H9 (cell line): Measurements from ENCODE around the gene SECTM1. TPM values are rescaled to one million over a fixed set of nuclear protein-coding genes. Genes with fewer than 3 reads are reported as not detected.

Source experiments
- DNase-seq: peaks from one replicate; pipeline ENCODE4 v3.0.0-alpha.2; 2017
- H2AFZ ChIP-seq: one replicate; pipeline ENCODE4 v1.6.1; 2013; ENCODE audit warnings: mild to moderate bottlenecking, low read length, control low read depth, moderate library complexity
- H2AK5ac ChIP-seq: 2 replicates; pipeline ENCODE4 v1.6.1; 2013; ENCODE audit warnings: low read length, control low read depth, mixed read lengths; ENCODE audit not compliant: insufficient read length
- H2BK120ac ChIP-seq: one replicate; pipeline ENCODE4 v1.6.1; 2013; ENCODE audit warnings: low read depth, mild to moderate bottlenecking, low read length, control low read depth, inconsistent platforms; ENCODE audit not compliant: poor library complexity, severe bottlenecking
- H2BK12ac ChIP-seq: 2 replicates; pipeline ENCODE4 v1.6.1; 2013; ENCODE audit warnings: low read length, control low read depth, mixed read lengths, low read depth; ENCODE audit not compliant: insufficient read length
- H2BK15ac ChIP-seq: 2 replicates; pipeline ENCODE4 v1.6.1; 2013; ENCODE audit warnings: low read depth, low read length, control low read depth
- H2BK20ac ChIP-seq: one replicate; pipeline ENCODE4 v1.6.1; 2013; ENCODE audit warnings: low read depth, mild to moderate bottlenecking, low read length, control low read depth, inconsistent platforms; ENCODE audit not compliant: poor library complexity, severe bottlenecking
- H2BK5ac ChIP-seq: 2 replicates; pipeline ENCODE4 v1.6.1; 2013; ENCODE audit warnings: low read length, control low read depth, mixed read lengths; ENCODE audit not compliant: insufficient read length
- H3K14ac ChIP-seq: 2 replicates; pipeline ENCODE4 v1.6.1; 2013; ENCODE audit warnings: low read length, control low read depth; ENCODE audit not compliant: insufficient read depth
- H3K18ac ChIP-seq: 2 replicates; pipeline ENCODE4 v1.6.1; 2013; ENCODE audit warnings: low read depth, mild to moderate bottlenecking, mixed read lengths, low read length, control low read depth; ENCODE audit not compliant: insufficient read length
- H3K23ac ChIP-seq: 2 replicates; pipeline ENCODE4 v1.6.1; 2013; ENCODE audit warnings: low read length, control low read depth, mixed read lengths, low read depth; ENCODE audit not compliant: insufficient read length
- H3K23me2 ChIP-seq: 2 replicates; pipeline ENCODE4 v1.6.1; 2013; ENCODE audit warnings: low read depth, mild to moderate bottlenecking, mixed read lengths, low read length, control low read depth; ENCODE audit not compliant: insufficient read length, poor library complexity, severe bottlenecking
- H3K27ac ChIP-seq: 2 replicates; pipeline ENCODE4 v1.5.1; 2013; ENCODE audit warnings: low read length, control low read depth, mixed read lengths, low read depth; ENCODE audit not compliant: insufficient read length
- H3K27me3 ChIP-seq: 2 replicates; pipeline ENCODE4 v1.6.1; 2013; ENCODE audit warnings: low read length, control low read depth, inconsistent platforms; ENCODE audit not compliant: insufficient read depth
- H3K4ac ChIP-seq: 2 replicates; pipeline ENCODE4 v1.6.1; 2013; ENCODE audit warnings: low read depth, mild to moderate bottlenecking, control low read depth, inconsistent platforms, low read length, moderate library complexity
- H3K4me1 ChIP-seq: 2 replicates; pipeline ENCODE4 v1.6.1; 2013; ENCODE audit warnings: low read length, control low read depth, inconsistent platforms; ENCODE audit not compliant: insufficient read depth
- H3K4me2 ChIP-seq: 2 replicates; pipeline ENCODE4 v1.6.1; 2013; ENCODE audit warnings: low read length, control low read depth, mixed read lengths; ENCODE audit not compliant: insufficient read length, insufficient read depth
- H3K56ac ChIP-seq: 2 replicates; pipeline ENCODE4 v1.6.1; 2013; ENCODE audit warnings: low read depth, mild to moderate bottlenecking, mixed read lengths, low read length, control low read depth; ENCODE audit not compliant: insufficient read length
- H3K79me1 ChIP-seq: 2 replicates; pipeline ENCODE4 v1.6.1; 2013; ENCODE audit warnings: low read depth, mild to moderate bottlenecking, moderate library complexity, low read length, control low read depth, inconsistent platforms; ENCODE audit not compliant: insufficient read depth, poor library complexity, severe bottlenecking
- H3K79me2 ChIP-seq: 2 replicates; pipeline ENCODE4 v1.6.1; 2013; ENCODE audit warnings: low read length, control low read depth, inconsistent platforms; ENCODE audit not compliant: insufficient read depth
- H3K9ac ChIP-seq: 2 replicates; pipeline ENCODE4 v1.6.1; 2013; ENCODE audit warnings: low read length, control low read depth, mixed read lengths; ENCODE audit not compliant: insufficient read length; ENCODE audit errors: extremely low read depth
- H3K9me3 ChIP-seq: one replicate; pipeline ENCODE4 v1.6.1; 2013; ENCODE audit warnings: low read depth, low read length, inconsistent platforms; ENCODE audit not compliant: control insufficient read depth
- H3T11ph ChIP-seq: one replicate; pipeline ENCODE4 v1.6.1; 2013; ENCODE audit warnings: mild to moderate bottlenecking, low read length, control low read depth, inconsistent platforms
- H4K20me1 ChIP-seq: one replicate; pipeline ENCODE4 v1.6.1; 2013; ENCODE audit not compliant: control insufficient read depth, insufficient read length, insufficient read depth
- H4K5ac ChIP-seq: 2 replicates; pipeline ENCODE4 v1.6.1; 2013; ENCODE audit warnings: low read depth, mild to moderate bottlenecking, mixed read lengths, low read length, control low read depth; ENCODE audit not compliant: insufficient read length
- H4K8ac ChIP-seq: replicated peaks from 2 replicates; pipeline ENCODE4 v1.6.1; 2013; ENCODE audit warnings: low read length, control low read depth, mixed read lengths, low read depth; ENCODE audit not compliant: insufficient read length
- H4K91ac ChIP-seq: 2 replicates; pipeline ENCODE4 v1.6.1; 2013; ENCODE audit warnings: low read depth, mild to moderate bottlenecking, moderate library complexity, mixed read lengths, low read length, control low read depth; ENCODE audit not compliant: insufficient read length
- H3K27ac Mint-ChIP-seq, 3 experiments: 2 replicates in 2 of 3; 3 replicates in 1 of 3; pipeline ENCODE4 v1.8.0; 2020 to 2021; ENCODE audit warnings: mixed read lengths in 3 of 3, mild to moderate bottlenecking in 1 of 3, moderate library complexity in 1 of 3
- H3K27me3 Mint-ChIP-seq: 2 replicates; pipeline ENCODE4 v1.8.0; 2021; ENCODE audit warnings: low read depth, mild to moderate bottlenecking, moderate library complexity, mixed read lengths
- H3K36me3 Mint-ChIP-seq, 3 experiments: 2 replicates in 2 of 3; 3 replicates in 1 of 3; pipeline ENCODE4 v1.8.0; 2020 to 2021; ENCODE audit warnings: low read depth in 3 of 3, mixed read lengths in 3 of 3; ENCODE audit not compliant: insufficient read depth in 1 of 3
- H3K4me1 Mint-ChIP-seq, 2 experiments: 2 replicates each; pipeline ENCODE4 v1.8.0; 2020; ENCODE audit warnings: mixed read lengths in 2 of 2
- H3K4me3 Mint-ChIP-seq, 2 experiments: 2 replicates in 1 of 2; 3 replicates in 1 of 2; pipeline ENCODE4 v1.8.0; 2020 to 2021; ENCODE audit warnings: mild to moderate bottlenecking in 2 of 2, mixed read lengths in 2 of 2, moderate library complexity in 1 of 2
- H3K9me3 Mint-ChIP-seq, 2 experiments: 2 replicates in 1 of 2; 3 replicates in 1 of 2; pipeline ENCODE4 v1.8.0; 2020; ENCODE audit warnings: mild to moderate bottlenecking in 2 of 2, mixed read lengths in 2 of 2, moderate library complexity in 1 of 2
- WGBS: extraction: QIAGEN DNeasy Blood & Tissue Kit; methylation state at CpG from one replicate; pipeline ENCODE4 v1.1.7; 2013; ENCODE audit warnings: missing lambda C conversion rate, low lambda C conversion rate, mixed read lengths; ENCODE audit not compliant: insufficient read length; ENCODE audit errors: extremely low coverage; 5-methylcytosine and 5-hydroxymethylcytosine counted together
- total RNA-seq: library from RNA; stranded (reverse); gene quantifications from 2 replicates; pipeline ENCODE4 v1.2.1, GENCODE V29; 2021
- TF ChIP-seq, protein P1 (sequence below): fragments of 200-600 bp; sonication (generic); conservative IDR thresholded peaks from 3 replicates; pipeline ENCODE4 v1.8.0; 2021; ENCODE audit warnings: antibody characterized with exemption, mild to moderate bottlenecking

SECTM1 gene
- total RNA-seq, 1 experiment from 2014 or later = 0.28 TPM

DNA sequence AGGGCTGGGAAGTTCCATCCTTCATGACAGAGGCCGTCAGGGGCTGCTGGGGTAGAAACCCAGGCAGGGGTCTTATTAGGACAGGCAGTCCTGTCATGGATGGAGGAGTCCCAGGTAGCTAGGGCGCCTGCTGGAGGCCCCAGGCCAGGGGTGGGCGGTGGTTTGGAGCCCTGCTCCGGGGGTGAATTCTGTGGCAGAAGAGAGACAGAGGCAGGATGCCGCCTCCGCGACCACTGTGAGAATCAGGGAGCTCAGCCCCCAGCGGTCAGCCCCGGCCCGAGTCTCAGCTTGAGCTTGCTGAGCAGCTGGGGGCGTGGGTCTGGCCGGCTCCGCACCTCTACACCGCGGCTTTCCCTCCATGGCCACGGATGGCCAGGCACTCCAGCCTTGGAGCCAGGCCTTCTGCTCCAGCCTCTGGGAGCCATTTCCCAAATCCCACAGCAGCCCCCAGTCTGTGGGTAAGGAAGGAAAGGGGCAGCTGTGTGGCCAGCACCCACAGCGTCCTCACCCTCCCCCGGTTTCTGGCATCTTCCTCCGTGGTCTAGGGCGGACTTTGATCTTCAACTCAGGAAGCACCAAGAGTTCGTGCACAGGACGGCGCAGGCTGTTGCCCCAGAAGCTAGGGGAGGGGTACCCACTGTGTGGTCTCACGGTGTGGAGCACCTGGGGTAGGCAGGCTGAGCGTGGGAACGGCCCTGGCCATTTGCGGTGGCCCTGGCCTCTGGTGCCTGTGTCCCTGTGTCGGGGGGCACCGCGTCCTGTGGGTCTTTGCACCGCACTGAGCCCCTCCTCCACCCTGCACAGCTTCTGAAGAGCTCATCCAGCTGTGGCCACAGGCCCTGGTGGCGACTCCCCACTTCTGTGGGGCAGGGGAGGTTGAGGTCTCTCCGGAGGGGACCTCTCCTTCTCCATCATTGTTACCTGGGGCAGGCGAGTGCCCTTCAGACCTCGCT, 30.3 kb downstream of the SECTM1 start:
- no peak overlapping the region for H3K14ac ChIP-seq
- H3K23me2 ChIP-seq = peaks cover 3% of the 10 kb centered on the region
- H3K18ac ChIP-seq = no peak overlapping the region
- H2AK5ac ChIP-seq = no peak overlapping the region
- no peaks in the 10 kb centered on the region; a peak in 2 of 5 replicates for H3K9me3 Mint-ChIP-seq
- no peaks in the 10 kb centered on the region for H3K79me2 ChIP-seq
- H3K27me3 ChIP-seq = no peaks in the 10 kb centered on the region
- H4K91ac ChIP-seq = no peak overlapping the region
- no peaks in the 10 kb centered on the region for H3K36me3 Mint-ChIP-seq
- no CpG with 5 or more reads among the region's 35 CpGs for WGBS
- H3K79me1 ChIP-seq = no peaks in the 10 kb centered on the region
- no peak overlapping the region for H3K4me2 ChIP-seq
- H3K4me1 ChIP-seq = no peaks in the 10 kb centered on the region
- TF ChIP-seq, protein P1, sequence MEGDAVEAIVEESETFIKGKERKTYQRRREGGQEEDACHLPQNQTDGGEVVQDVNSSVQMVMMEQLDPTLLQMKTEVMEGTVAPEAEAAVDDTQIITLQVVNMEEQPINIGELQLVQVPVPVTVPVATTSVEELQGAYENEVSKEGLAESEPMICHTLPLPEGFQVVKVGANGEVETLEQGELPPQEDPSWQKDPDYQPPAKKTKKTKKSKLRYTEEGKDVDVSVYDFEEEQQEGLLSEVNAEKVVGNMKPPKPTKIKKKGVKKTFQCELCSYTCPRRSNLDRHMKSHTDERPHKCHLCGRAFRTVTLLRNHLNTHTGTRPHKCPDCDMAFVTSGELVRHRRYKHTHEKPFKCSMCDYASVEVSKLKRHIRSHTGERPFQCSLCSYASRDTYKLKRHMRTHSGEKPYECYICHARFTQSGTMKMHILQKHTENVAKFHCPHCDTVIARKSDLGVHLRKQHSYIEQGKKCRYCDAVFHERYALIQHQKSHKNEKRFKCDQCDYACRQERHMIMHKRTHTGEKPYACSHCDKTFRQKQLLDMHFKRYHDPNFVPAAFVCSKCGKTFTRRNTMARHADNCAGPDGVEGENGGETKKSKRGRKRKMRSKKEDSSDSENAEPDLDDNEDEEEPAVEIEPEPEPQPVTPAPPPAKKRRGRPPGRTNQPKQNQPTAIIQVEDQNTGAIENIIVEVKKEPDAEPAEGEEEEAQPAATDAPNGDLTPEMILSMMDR = no peak
- no peak overlapping the region for H2BK15ac ChIP-seq
- no peak overlapping the region for H2BK20ac ChIP-seq
- no peak overlapping the region for H3K4ac ChIP-seq
- H3K9ac ChIP-seq = no peak overlapping the region
- H2BK12ac ChIP-seq = no peak overlapping the region
- H4K5ac ChIP-seq = no peak overlapping the region
- H3K27ac ChIP-seq = no peak overlapping the region
- no peak overlapping the region for H3K56ac ChIP-seq
- no peaks in the 10 kb centered on the region for H4K20me1 ChIP-seq
- H3K9me3 ChIP-seq = no peaks in the 10 kb centered on the region
- DNase-seq = no peak
- no peak overlapping the region for H4K8ac ChIP-seq
- peaks cover 2 to 6% of the 10 kb centered on the region in 2 experiments; a peak in 1 of 4 replicates for H3K4me1 Mint-ChIP-seq
- peaks cover 18% of the 10 kb centered on the region for H3K27me3 Mint-ChIP-seq
- no peak overlapping the region for H3T11ph ChIP-seq
- no peak overlapping the region for H2AFZ ChIP-seq
- H3K4me3 Mint-ChIP-seq = no peak overlapping the region; a peak in 1 of 5 replicates
- no peak overlapping the region for H2BK5ac ChIP-seq
- no peak overlapping the region for H2BK120ac ChIP-seq
- no peak overlapping the region for H3K23ac ChIP-seq
- H3K27ac Mint-ChIP-seq = no peak overlapping the region
